Thyroid gland (tissue), 4 donors: ENCODE data around the gene LRRC51. TPM values are rescaled to one million over a fixed set of nuclear protein-coding genes. Genes with fewer than 3 reads are reported as not detected.

Experiments
- DNase-seq, 2 donors: peaks; one replicate each; pipeline ENCODE4 v3.0.0-alpha.2; 2019
- H3K27ac ChIP-seq, 3 donors: fragments of 200-600 bp; sonication (generic); 1 replicate in 2 of 3; 2 replicates in 1 of 3; pipeline ENCODE4 v1.5.1; 2016 to 2019; ENCODE audit warnings: mild to moderate bottlenecking in 1 of 3, moderate library complexity in 1 of 3
- H3K27me3 ChIP-seq: fragments of 200-600 bp; sonication (generic); one replicate; pipeline ENCODE4 v1.5.1; 2019
- H3K36me3 ChIP-seq, 2 donors: fragments of 200-600 bp; sonication (generic); one replicate each; pipeline ENCODE4 v1.5.1; 2016 to 2019
- H3K4me1 ChIP-seq, 2 donors: fragments of 200-600 bp; sonication (generic); one replicate each; pipeline ENCODE4 v1.5.1; 2017 to 2019
- H3K4me3 ChIP-seq, 3 donors: fragments of 200-600 bp; sonication (generic); replicated peaks in 1 of 3; 1 replicate in 2 of 3; 2 replicates in 1 of 3; pipeline ENCODE4 v1.5.1; 2016; ENCODE audit warnings: mild to moderate bottlenecking in 1 of 3
- H3K9me3 ChIP-seq: fragments of 200-600 bp; sonication (generic); one replicate; pipeline ENCODE4 v1.5.1; 2017
- CTCF ChIP-seq, 6 experiments: fragments of 200-600 bp in 3 of 6; fragments of 450-650 bp in 3 of 6; sonication (generic) in 3 of 6; IDR thresholded peaks; one replicate each; pipeline ENCODE4 v1.5.1; 2016 to 2019; ENCODE audit warnings: antibody characterized with exemption in 6 of 6, mild to moderate bottlenecking in 2 of 6, inconsistent platforms in 1 of 6, moderate library complexity in 1 of 6
- POLR2A ChIP-seq, 2 donors: fragments of 450-650 bp; IDR thresholded peaks; one replicate each; pipeline ENCODE4 v1.6.1; 2017; ENCODE audit warnings: antibody characterized with exemption in 2 of 2, mild to moderate bottlenecking in 2 of 2, moderate library complexity in 1 of 2
- WGBS, 2 donors: methylation state at CpG; one replicate each; pipeline ENCODE4 v1.1.5; 2017; 5-methylcytosine and 5-hydroxymethylcytosine counted together
- intact Hi-C: fragments of 100-400 bp; cut with DNase I; formaldehyde crosslinking; loops from one replicate; pipeline ENCODE4 v1.15.1; 2023
- total RNA-seq, 4 donors: library from RNA; depleted of rRNA; stranded (reverse); fragments of >200 nt; gene quantifications; one replicate each; pipeline ENCODE4 v1.2.3, GENCODE V29; 2016

LRRC51 gene
- total RNA-seq, 4 donors from 2014 or later = 13.0 to 24.5 (median 14.1) TPM

GRCh38 chr11:72098741-72099140, 18.1 kb downstream of the LRRC51 start:
- DNase-seq = no peak
- WGBS, 2 donors = 85 to 92% methylated on average over 2 to 3 of the region's 3 CpGs
- peaks cover 27 to 31% of the 10 kb centered on the region in 2 donors for H3K36me3 ChIP-seq
- H3K27me3 ChIP-seq = no peaks in the 10 kb centered on the region
- TF ChIP-seq POLR2A (IDR thresholded peaks at IDR 0.05) = no peak
- no peak for TF ChIP-seq CTCF (IDR thresholded peaks at IDR 0.05)
- H3K27ac ChIP-seq = no peak overlapping the region
- no peak overlapping the region for H3K4me3 ChIP-seq
- H3K9me3 ChIP-seq = no peaks in the 10 kb centered on the region
- intact Hi-C loops = no loop called here
- peaks cover 13 to 32% of the 10 kb centered on the region in 2 donors for H3K4me1 ChIP-seq

GRCh38 chr11:72100009-72100408, 19.4 kb downstream of the LRRC51 start:
- no peak overlapping the region for H3K27ac ChIP-seq

GRCh38 chr11:72100462-72100861, 19.8 kb downstream of the LRRC51 start:
- Histone ChIP-seq H3K9me3 (no peaks in the 10 kb centered on the region), H3K27me3 (no peaks in the 10 kb centered on the region), H3K27ac (no peak overlapping the region), H3K4me1 (peaks cover 14 to 34% of the 10 kb centered on the region in 2 donors), H3K4me3 (no peak overlapping the region), H3K36me3 (peaks cover 25 to 27% of the 10 kb centered on the region in 2 donors)
- 95 to 97% methylated on average over 1 of the region's 1 CpG for WGBS, 2 donors
- no peak for DNase-seq
- intact Hi-C loops = loop anchor here (10.0 kb wide), 2 partner anchors 124 to 334 kb away; partner anchors contain the start of genes CLPB and INPPL1
- TF ChIP-seq CTCF (IDR thresholded peaks at IDR 0.05) (no peak), POLR2A (IDR thresholded peaks at IDR 0.05) (no peak)

More at GRCh38 chr11:72100009-72100408, 19.4 kb downstream of the LRRC51 start:
- peaks cover 26 to 27% of the 10 kb centered on the region in 2 donors for H3K36me3 ChIP-seq
- WGBS, 2 donors = 92 to 93% methylated on average over 3 of the region's 3 CpGs
- no peak for DNase-seq
- TF ChIP-seq CTCF (IDR thresholded peaks at IDR 0.05) (no peak), POLR2A (IDR thresholded peaks at IDR 0.05) (no peak)
- no peak overlapping the region for H3K4me3 ChIP-seq
- no peaks in the 10 kb centered on the region for H3K27me3 ChIP-seq
- intact Hi-C loops = loop anchor here (10.0 kb wide), 2 partner anchors 125 to 335 kb away; partner anchors contain the start of genes CLPB and INPPL1
- peaks cover 14 to 34% of the 10 kb centered on the region in 2 donors for H3K4me1 ChIP-seq
- H3K9me3 ChIP-seq = no peaks in the 10 kb centered on the region

- H3K27ac ChIP-seq = peak overlapping the region; percentile 92 to 98 (median 96)
- intact Hi-C loops = loop anchor here (10.0 kb wide), 2 partner anchors 123 to 333 kb away; partner anchors contain the start of genes CLPB and INPPL1
- 39 to 56% methylated on average over 4 of the region's 4 CpGs for WGBS, 2 donors
Observed at GRCh38 chr11:72102162-72102561, 21.5 kb downstream of the LRRC51 start.

More at GRCh38 chr11:72102162-72102561, 21.5 kb downstream of the LRRC51 start:
- Histone ChIP-seq H3K36me3 (peaks cover 19 to 21% of the 10 kb centered on the region in 2 donors), H3K27me3 (no peaks in the 10 kb centered on the region), H3K9me3 (no peaks in the 10 kb centered on the region), H3K4me1 (peaks cover 14 to 34% of the 10 kb centered on the region in 2 donors), H3K4me3 (peak overlapping the region; percentile 56 to 99 (median 76))
- no peak for DNase-seq
- no peak for TF ChIP-seq POLR2A (IDR thresholded peaks at IDR 0.05)
- no peak for TF ChIP-seq CTCF (IDR thresholded peaks at IDR 0.05)
